SKM-1 treated with dmso at 0.1 percent for 144 hours (cell line): ENCODE measurements around the gene MTOR.

ENCODE experiments used
- DNase-seq: peaks from one replicate; lab custom pipeline; 2025; ENCODE audit not compliant: unreplicated experiment; lab: John Stamatoyannopoulos, UW

Gene MTOR

GRCh38 chr1:11153184-11153583, 109.2 kb downstream of the MTOR start:
- DNase-seq = no peak

- DNase-seq = no peak
These were observed 109.6 kb downstream of the MTOR start for GRCh38 chr1:11152755-11153154.

GRCh38 chr1:11151826-11152612, 110.3 kb downstream of the MTOR start:
- no peak for DNase-seq

GRCh38 chr1:11151114-11151513, 111.2 kb downstream of the MTOR start:
- peak; percentile 3 for DNase-seq

- DNase-seq = no peak
These were observed 112.0 kb downstream of the MTOR start for GRCh38 chr1:11150326-11150725.

GRCh38 chr1:11147197-11147770, 115.1 kb downstream of the MTOR start:
- DNase-seq = no peak

- no peak for DNase-seq
These were observed 116.6 kb downstream of the MTOR start for GRCh38 chr1:11145741-11146140.

- no peak for DNase-seq
These were observed 117.6 kb downstream of the MTOR start for GRCh38 chr1:11144570-11145256.

GRCh38 chr1:11143907-11144306, 118.4 kb downstream of the MTOR start:
- no peak for DNase-seq

GRCh38 chr1:11143401-11143800, 119.0 kb downstream of the MTOR start:
- DNase-seq = no peak

GRCh38 chr1:11142618-11143391, 119.5 kb downstream of the MTOR start:
- DNase-seq = no peak

GRCh38 chr1:11138952-11139351, 123.4 kb downstream of the MTOR start:
- no peak for DNase-seq

GRCh38 chr1:11138029-11138428, 124.3 kb downstream of the MTOR start:
- DNase-seq = no peak

GRCh38 chr1:11134898-11135266, 127.5 kb downstream of the MTOR start:
- DNase-seq = no peak

- no peak for DNase-seq
These were observed 128.0 kb downstream of the MTOR start for GRCh38 chr1:11134251-11134897.

- no peak for DNase-seq
These were observed 129.6 kb downstream of the MTOR start for GRCh38 chr1:11132563-11133293.

- DNase-seq = no peak
These were observed 130.5 kb downstream of the MTOR start for GRCh38 chr1:11131816-11132215.

GRCh38 chr1:11130406-11130805, 131.9 kb downstream of the MTOR start:
- no peak for DNase-seq

- no peak for DNase-seq
These were observed 132.5 kb downstream of the MTOR start for GRCh38 chr1:11129649-11130390.

GRCh38 chr1:11126569-11126968, 135.8 kb downstream of the MTOR start:
- DNase-seq = no peak
